ENCODE data around the gene DHRS7B.

Gene DHRS7B

DNA sequence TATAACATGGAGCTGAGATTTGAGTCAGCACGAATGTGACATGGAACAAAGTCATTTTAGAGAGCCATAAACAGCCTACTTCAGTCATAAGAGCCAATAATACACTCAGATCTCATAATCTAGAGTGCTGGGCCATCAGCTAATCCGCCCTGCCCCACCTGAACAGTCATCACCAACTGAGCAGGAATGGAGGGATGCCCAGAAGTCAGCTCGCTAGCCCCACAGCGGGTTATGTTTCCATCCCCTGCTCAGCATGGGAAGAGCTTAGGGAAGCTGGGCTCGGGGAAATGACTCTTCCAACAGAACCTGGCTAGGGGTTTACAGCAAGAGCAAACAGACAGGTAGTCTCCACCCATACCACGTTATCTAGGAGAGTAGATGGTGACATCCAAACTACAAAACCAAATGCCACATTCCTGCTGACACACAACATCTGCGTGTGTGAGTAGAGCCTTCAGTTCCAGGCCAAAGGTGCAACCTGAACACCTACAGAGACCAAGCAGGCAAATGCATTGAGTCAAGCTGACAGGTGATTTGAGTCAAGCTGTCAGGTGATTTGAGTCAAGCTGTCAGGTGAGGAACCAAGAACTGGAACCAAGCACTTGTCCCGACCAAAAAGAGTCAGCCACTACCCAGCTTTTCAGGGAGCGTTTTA is 85.2 kb downstream of the DHRS7B start:
- H3K4me3 ChIP-seq (ENCODE audit: low read depth, low read length): peak overlapping the region; percentile 35
- POLR2A ChIA-PET: no interaction called here
- TF ChIP-seq, protein P1, sequence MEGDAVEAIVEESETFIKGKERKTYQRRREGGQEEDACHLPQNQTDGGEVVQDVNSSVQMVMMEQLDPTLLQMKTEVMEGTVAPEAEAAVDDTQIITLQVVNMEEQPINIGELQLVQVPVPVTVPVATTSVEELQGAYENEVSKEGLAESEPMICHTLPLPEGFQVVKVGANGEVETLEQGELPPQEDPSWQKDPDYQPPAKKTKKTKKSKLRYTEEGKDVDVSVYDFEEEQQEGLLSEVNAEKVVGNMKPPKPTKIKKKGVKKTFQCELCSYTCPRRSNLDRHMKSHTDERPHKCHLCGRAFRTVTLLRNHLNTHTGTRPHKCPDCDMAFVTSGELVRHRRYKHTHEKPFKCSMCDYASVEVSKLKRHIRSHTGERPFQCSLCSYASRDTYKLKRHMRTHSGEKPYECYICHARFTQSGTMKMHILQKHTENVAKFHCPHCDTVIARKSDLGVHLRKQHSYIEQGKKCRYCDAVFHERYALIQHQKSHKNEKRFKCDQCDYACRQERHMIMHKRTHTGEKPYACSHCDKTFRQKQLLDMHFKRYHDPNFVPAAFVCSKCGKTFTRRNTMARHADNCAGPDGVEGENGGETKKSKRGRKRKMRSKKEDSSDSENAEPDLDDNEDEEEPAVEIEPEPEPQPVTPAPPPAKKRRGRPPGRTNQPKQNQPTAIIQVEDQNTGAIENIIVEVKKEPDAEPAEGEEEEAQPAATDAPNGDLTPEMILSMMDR (IDR thresholded peaks at IDR 0.05; ENCODE audit: insufficient read depth, low read length, missing control alignments): no peak
- CTCF ChIA-PET: interaction anchor here (1.0 to 5.7 kb wide), 8 partner anchors 10 to 299 kb away, joined by 3 to 37 read pairs (median 5); no protein-coding TSS in a partner anchor
- DNase-seq (ENCODE audit: low read depth, low spot score): no peak

DNA sequence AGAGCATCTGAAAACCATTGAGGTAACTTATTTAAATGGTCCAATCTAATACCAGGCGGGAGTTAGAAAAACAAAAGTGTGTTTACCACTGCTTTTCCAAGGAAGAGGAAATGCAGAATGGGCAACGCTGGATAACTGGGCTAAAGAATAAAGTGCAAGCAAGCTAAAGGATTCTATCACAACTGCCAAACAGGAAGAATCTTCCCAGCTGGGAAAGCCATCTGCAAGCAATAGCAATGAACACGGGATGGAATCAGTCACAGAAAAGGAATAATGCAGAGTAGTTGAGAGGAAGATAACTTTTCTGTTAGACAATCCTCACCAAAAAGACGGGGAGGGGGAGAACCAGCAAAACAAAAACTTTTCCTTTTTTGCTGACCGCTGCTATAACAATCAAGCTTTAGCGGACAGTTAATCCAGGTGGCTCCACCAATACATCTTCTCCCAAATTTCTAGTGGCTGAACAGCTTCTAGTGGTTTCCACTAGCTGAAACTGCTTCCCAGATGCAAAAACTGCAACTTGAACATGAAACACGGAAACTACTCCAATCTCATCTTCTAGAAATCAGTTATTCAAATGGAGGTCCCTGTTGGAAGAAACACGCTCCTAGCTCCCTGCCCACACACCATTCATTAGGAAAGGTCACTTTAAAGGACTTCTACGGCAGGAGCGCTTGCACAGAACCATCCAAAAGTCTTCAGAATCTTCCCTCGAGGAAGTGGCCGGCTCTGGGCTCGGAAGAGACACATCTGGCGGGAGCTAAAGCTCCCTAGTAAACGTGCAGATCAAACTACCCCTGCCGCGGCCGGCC is 86.3 kb downstream of the DHRS7B start:
- TF ChIP-seq, protein P1 (IDR thresholded peaks at IDR 0.05; ENCODE audit: insufficient read depth, low read length, missing control alignments): no peak
- peak overlapping the region; percentile 97 for H3K4me3 ChIP-seq (ENCODE audit: low read depth, low read length)
- ChIA-PET CTCF (interaction anchor here (0.7 to 5.7 kb wide), 10 partner anchors 11 to 93 kb away, joined by 3 to 37 read pairs (median 4); no protein-coding TSS in a partner anchor), POLR2A (interaction anchor here (0.6 to 1.3 kb wide), 5 partner anchors 13 to 82 kb away, joined by 3 to 5 read pairs (median 3); no protein-coding TSS in a partner anchor)
- no peak for DNase-seq (ENCODE audit: low read depth, low spot score)

DNA sequence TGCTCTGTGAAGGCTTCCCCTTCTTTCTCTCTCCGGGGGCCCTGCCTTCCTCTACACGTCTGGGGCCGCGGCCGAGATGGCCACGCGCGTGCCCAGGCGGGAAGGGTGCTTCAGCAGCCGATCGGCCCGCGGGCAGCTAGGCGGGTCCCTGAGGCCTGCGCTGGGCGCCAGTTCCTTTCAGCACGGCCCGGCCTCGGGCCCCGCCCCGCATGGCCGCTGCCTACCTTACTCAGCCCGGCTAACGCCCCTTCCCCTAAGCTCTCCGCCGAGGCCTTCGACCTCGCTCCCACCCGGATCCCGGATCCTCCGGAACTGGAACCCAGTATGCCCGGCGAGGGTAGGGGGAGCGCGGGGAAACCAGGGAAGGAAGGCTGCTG is 86.9 kb downstream of the DHRS7B start:
- H3K4me3 ChIP-seq (ENCODE audit: low read depth, low read length): peak overlapping the region; percentile 97
- DNase-seq (ENCODE audit: low read depth, low spot score): no peak
- POLR2A ChIA-PET: interaction anchor here (1.1 to 1.3 kb wide), 2 partner anchors 14 to 73 kb away, joined by 3 to 5 read pairs; no protein-coding TSS in a partner anchor
- CTCF ChIA-PET: interaction anchor here (1.0 to 5.7 kb wide), 4 partner anchors 18 to 92 kb away, joined by 3 to 37 read pairs (median 6); no protein-coding TSS in a partner anchor
- TF ChIP-seq, protein P1 (IDR thresholded peaks at IDR 0.05; ENCODE audit: insufficient read depth, low read length, missing control alignments): no peak

DNA sequence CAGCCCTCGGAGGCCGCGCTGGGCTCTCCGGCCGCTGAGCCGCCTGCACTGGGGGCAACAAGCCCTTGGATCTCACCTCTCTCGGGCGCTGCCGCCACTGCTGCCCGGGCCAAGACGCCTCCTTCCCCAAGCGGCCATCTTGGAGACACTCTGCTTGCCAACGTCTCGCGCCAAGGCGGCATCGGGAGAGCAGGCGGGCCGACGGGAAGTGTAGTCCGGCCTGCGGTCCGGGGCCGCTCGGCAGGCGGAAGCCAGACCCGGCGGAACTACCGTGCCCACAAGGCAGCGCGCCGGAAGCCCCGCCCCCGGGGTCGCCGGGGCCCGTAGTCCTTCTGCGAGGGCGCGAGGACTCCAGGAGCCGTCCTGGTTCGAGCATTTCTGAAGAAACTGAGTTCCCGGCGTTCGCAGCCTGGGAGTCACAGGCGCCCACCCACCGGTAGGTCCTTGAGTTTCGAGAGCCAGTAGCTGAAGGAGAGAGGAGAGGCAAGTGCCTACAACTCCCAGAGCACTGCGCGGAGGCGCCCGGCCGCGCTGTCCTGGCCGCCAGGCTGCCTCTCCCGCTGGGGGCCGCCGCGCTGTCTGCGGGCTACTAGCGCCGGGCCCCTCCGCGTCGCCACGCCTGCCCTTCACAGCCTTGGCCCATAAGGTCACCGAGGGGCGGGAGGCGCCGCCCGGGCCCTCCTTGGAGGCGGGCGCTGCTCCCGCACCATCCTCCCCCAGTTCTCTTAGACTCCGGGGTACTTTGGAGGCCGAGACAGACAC is 87.4 kb downstream of the DHRS7B start, which contains the start of gene TMEM11:
TMEM11 (minus strand) TSS at position 147 of the 762 bp plus-strand sequence; CDS start at position 138, 9 bp downstream.
- ChIA-PET POLR2A (interaction anchor here (1.1 to 1.3 kb wide), 2 partner anchors 14 to 72 kb away, joined by 3 to 5 read pairs; no protein-coding TSS in a partner anchor), CTCF (interaction anchor here (1.3 to 5.7 kb wide), 4 partner anchors 19 to 93 kb away, joined by 4 to 37 read pairs (median 6); no protein-coding TSS in a partner anchor)
- peak within 1 kb of the TSS; percentile 97 for H3K4me3 ChIP-seq (ENCODE audit: low read depth, low read length)
- TF ChIP-seq, protein P1 (IDR thresholded peaks at IDR 0.05; ENCODE audit: insufficient read depth, low read length, missing control alignments): no peak
- peak; percentile 70 for DNase-seq (ENCODE audit: low read depth, low spot score)

DNA sequence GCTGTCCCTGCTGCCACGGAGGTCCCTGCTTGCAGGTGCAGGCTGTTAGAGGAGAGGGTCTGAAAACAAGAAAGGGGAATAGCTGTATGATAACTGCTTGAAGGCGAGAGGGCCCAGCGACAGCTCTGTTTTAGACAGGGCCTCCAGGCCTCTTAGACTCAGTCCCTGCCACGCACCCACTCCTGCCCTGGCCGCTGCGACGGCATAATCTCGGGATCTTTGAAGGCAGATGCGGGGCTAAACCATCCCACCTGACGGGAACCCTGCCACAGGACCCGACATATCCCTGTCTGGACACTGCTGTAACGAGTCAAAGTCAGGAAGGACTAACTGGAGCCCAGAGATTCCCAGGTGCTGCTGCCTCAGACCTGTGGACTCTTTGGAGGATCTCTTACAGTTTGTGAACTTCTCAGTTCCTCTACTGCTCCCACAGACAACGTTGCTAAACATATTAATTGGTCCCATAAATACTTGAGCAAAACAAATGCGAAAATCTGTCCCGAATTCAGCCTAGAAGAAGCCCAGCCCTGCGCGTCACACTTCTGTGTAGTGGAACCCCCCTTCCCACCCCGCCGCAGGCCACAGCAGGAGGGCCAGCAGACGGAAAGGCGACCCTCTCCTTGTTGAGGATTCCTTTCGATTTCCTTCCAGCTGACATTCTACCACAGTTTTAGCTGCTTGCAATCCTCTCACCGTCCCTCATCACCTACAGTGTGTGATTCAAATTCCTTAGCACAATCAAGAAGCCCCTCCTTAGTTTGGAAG is 88.2 kb downstream of the DHRS7B start:
- ChIA-PET CTCF (interaction anchor here (0.6 to 5.7 kb wide), 3 partner anchors 25 to 86 kb away, joined by 3 to 37 read pairs (median 4); no protein-coding TSS in a partner anchor), POLR2A (no interaction called here)
- TF ChIP-seq, protein P1 (IDR thresholded peaks at IDR 0.05; ENCODE audit: insufficient read depth, low read length, missing control alignments): no peak
- H3K4me3 ChIP-seq (ENCODE audit: low read depth, low read length): peak overlapping the region; percentile 72
- DNase-seq (ENCODE audit: low read depth, low spot score): no peak

All from AG04449 (cell line).